Activated T-helper 2 cell treated with anti-CD3 and anti-CD28 coated beads, Interferon-gamma antibody, Interleukin-2, Interleukin-4, amounts not matched to agents 10 μg/mL and 5 μg/mL and 100 μg/mL, durations not matched to agents 14 hours and 24 hours and 36 hours (primary cell): Measurements from ENCODE around the gene ZNF133. TPM values are rescaled to one million over a fixed set of nuclear protein-coding genes. Genes with fewer than 3 reads are reported as not detected.
"Not testable (repeated sequence)": the region's sequence is repeated elsewhere in the genome, so short reads cannot be mapped to it uniquely, and the experiment has no call there.

Source experiments
- DNase-seq: peaks from one replicate; pipeline ENCODE4 v3.0.0; 2021; ENCODE audit warnings: low spot score
- H3K27ac Mint-ChIP-seq: one replicate; pipeline ENCODE4 v1.8.0; 2021; ENCODE audit warnings: mixed read lengths
- H3K27me3 Mint-ChIP-seq: one replicate; pipeline ENCODE4 v1.8.0; 2021; ENCODE audit warnings: low read depth, mixed read lengths
- H3K36me3 Mint-ChIP-seq: one replicate; pipeline ENCODE4 v1.8.0; 2021; ENCODE audit warnings: low read depth, mixed read lengths
- H3K4me1 Mint-ChIP-seq: one replicate; pipeline ENCODE4 v1.8.0; 2021; ENCODE audit warnings: low read depth, mixed read lengths
- H3K4me3 Mint-ChIP-seq: one replicate; pipeline ENCODE4 v1.8.0; 2021; ENCODE audit warnings: low read depth, mild to moderate bottlenecking, moderate library complexity, mixed read lengths
- H3K9me3 Mint-ChIP-seq: one replicate; pipeline ENCODE4 v1.8.0; 2021; ENCODE audit warnings: mixed read lengths
- intact Hi-C: fragments of 100-400 bp; cut with micrococcal nuclease; formaldehyde crosslinking; loops from one replicate; pipeline ENCODE4 v1.15.1; 2023
- total RNA-seq: library from RNA; stranded (reverse); gene quantifications from 2 replicates; pipeline ENCODE4 v1.2.3, GENCODE V29; 2022

The ZNF133 gene
- total RNA-seq, 1 donor from 2014 or later = 8.7 TPM

GRCh38 chr20:18265441-18265840, 22.9 kb upstream of the ZNF133 start:
- Mint-ChIP-seq H3K4me1 (no peaks in the 10 kb centered on the region), H3K36me3 (no peaks in the 10 kb centered on the region), H3K9me3 (no peaks in the 10 kb centered on the region), H3K27ac (no peak overlapping the region), H3K27me3 (peaks cover 7% of the 10 kb centered on the region), H3K4me3 (no peak overlapping the region)
- DNase-seq = no peak
- intact Hi-C loops = no loop called here

GRCh38 chr20:18266282-18266681, 22.0 kb upstream of the ZNF133 start:
- H3K4me1 Mint-ChIP-seq = no peaks in the 10 kb centered on the region
- peaks cover 11% of the 10 kb centered on the region for H3K27me3 Mint-ChIP-seq
- intact Hi-C loops = no loop called here
- no peak overlapping the region for H3K4me3 Mint-ChIP-seq
- H3K9me3 Mint-ChIP-seq = no peaks in the 10 kb centered on the region
- DNase-seq = no peak
- no peaks in the 10 kb centered on the region for H3K36me3 Mint-ChIP-seq
- no peak overlapping the region for H3K27ac Mint-ChIP-seq

- Mint-ChIP-seq H3K36me3 (no peaks in the 10 kb centered on the region), H3K4me1 (no peaks in the 10 kb centered on the region), H3K27me3 (peaks cover 14% of the 10 kb centered on the region), H3K9me3 (no peaks in the 10 kb centered on the region), H3K4me3 (no peak overlapping the region), H3K27ac (no peak overlapping the region)
- no peak for DNase-seq
- intact Hi-C loops = no loop called here
Observed at GRCh38 chr20:18267815-18268214, 20.5 kb upstream of the ZNF133 start.

GRCh38 chr20:18271160-18271559, 17.2 kb upstream of the ZNF133 start:
- no peak overlapping the region for H3K4me3 Mint-ChIP-seq
- no peaks in the 10 kb centered on the region for H3K36me3 Mint-ChIP-seq
- H3K27me3 Mint-ChIP-seq = peaks cover 24% of the 10 kb centered on the region
- no peaks in the 10 kb centered on the region for H3K4me1 Mint-ChIP-seq
- no peak for DNase-seq
- H3K27ac Mint-ChIP-seq = no peak overlapping the region
- intact Hi-C loops = no loop called here
- H3K9me3 Mint-ChIP-seq = no peaks in the 10 kb centered on the region

- peaks cover 26% of the 10 kb centered on the region for H3K27me3 Mint-ChIP-seq
- H3K27ac Mint-ChIP-seq = no peak overlapping the region
- no peaks in the 10 kb centered on the region for H3K9me3 Mint-ChIP-seq
- H3K36me3 Mint-ChIP-seq = no peaks in the 10 kb centered on the region
- H3K4me1 Mint-ChIP-seq = peaks cover 5% of the 10 kb centered on the region
- DNase-seq = no peak
- no peak overlapping the region for H3K4me3 Mint-ChIP-seq
- intact Hi-C loops = no loop called here
Observed at GRCh38 chr20:18272451-18272850, 15.9 kb upstream of the ZNF133 start.

- H3K4me3 Mint-ChIP-seq = no peak overlapping the region
- H3K27me3 Mint-ChIP-seq = peaks cover 28% of the 10 kb centered on the region
- intact Hi-C loops = no loop called here
- H3K9me3 Mint-ChIP-seq = no peaks in the 10 kb centered on the region
- DNase-seq = no peak
- H3K4me1 Mint-ChIP-seq = peaks cover 7% of the 10 kb centered on the region
- H3K27ac Mint-ChIP-seq = no peak overlapping the region
- no peaks in the 10 kb centered on the region for H3K36me3 Mint-ChIP-seq
Observed at GRCh38 chr20:18273738-18274137, 14.6 kb upstream of the ZNF133 start.

- DNase-seq, H3K4me3 Mint-ChIP-seq, H3K9me3 Mint-ChIP-seq, H3K4me1 Mint-ChIP-seq, H3K27ac Mint-ChIP-seq, H3K36me3 Mint-ChIP-seq: not testable (repeated sequence)
- peaks cover 39% of the 10 kb centered on the region for H3K27me3 Mint-ChIP-seq
- intact Hi-C loops = loop anchor here (2.0 kb wide), 2 partner anchors 283 to 771 kb away; no protein-coding TSS in a partner anchor
Observed at GRCh38 chr20:18275960-18276359, 12.4 kb upstream of the ZNF133 start.

- peaks cover 7% of the 10 kb centered on the region for H3K4me1 Mint-ChIP-seq
- no peaks in the 10 kb centered on the region for H3K9me3 Mint-ChIP-seq
- H3K4me3 Mint-ChIP-seq = no peak overlapping the region
- intact Hi-C loops = loop anchor here (2.0 kb wide), 2 partner anchors 284 to 772 kb away; no protein-coding TSS in a partner anchor
- no peaks in the 10 kb centered on the region for H3K36me3 Mint-ChIP-seq
- no peak overlapping the region for H3K27ac Mint-ChIP-seq
- peaks cover 38% of the 10 kb centered on the region for H3K27me3 Mint-ChIP-seq
- peak; percentile 57 for DNase-seq
Observed at GRCh38 chr20:18276821-18277220, 11.5 kb upstream of the ZNF133 start.

- Mint-ChIP-seq H3K4me3 (no peak overlapping the region), H3K36me3 (no peaks in the 10 kb centered on the region), H3K4me1 (peaks cover 7% of the 10 kb centered on the region), H3K27ac (no peak overlapping the region), H3K27me3 (peaks cover 41% of the 10 kb centered on the region), H3K9me3 (peaks cover 3% of the 10 kb centered on the region)
- DNase-seq = no peak
- intact Hi-C loops = no loop called here
Observed at GRCh38 chr20:18279242-18279641, 9.1 kb upstream of the ZNF133 start.

GRCh38 chr20:18284805-18285533, 3.4 kb upstream of the ZNF133 start:
- Mint-ChIP-seq H3K27ac (no peak overlapping the region), H3K36me3 (peaks cover under 1% of the 10 kb centered on the region), H3K27me3 (peaks cover 29% of the 10 kb centered on the region), H3K4me1 (peaks cover 10% of the 10 kb centered on the region), H3K4me3 (no peak overlapping the region), H3K9me3 (peaks cover 25% of the 10 kb centered on the region)
- intact Hi-C loops = loop anchor here (5.0 to 10.0 kb wide), 4 partner anchors 300 to 1713 kb away; partner anchors contain the start of genes DTD1, KIF16B and RRBP1
- no peak for DNase-seq

- peaks cover 23% of the 10 kb centered on the region for H3K36me3 Mint-ChIP-seq
- peaks cover 13% of the 10 kb centered on the region for H3K27me3 Mint-ChIP-seq
- intact Hi-C loops = loop anchor here (5.0 to 10.0 kb wide), 4 partner anchors 297 to 1715 kb away; partner anchors contain the start of genes DTD1, KIF16B and RRBP1
- peak overlapping the region; percentile 97 for H3K4me3 Mint-ChIP-seq
- peak overlapping the region; percentile 97 for H3K27ac Mint-ChIP-seq
- DNase-seq = no peak
- peaks cover 18% of the 10 kb centered on the region for H3K4me1 Mint-ChIP-seq
- H3K9me3 Mint-ChIP-seq = peaks cover 25% of the 10 kb centered on the region
Observed at GRCh38 chr20:18287546-18287914, 797 bp upstream of the ZNF133 start.

- Mint-ChIP-seq H3K4me3 (peak overlapping the region; percentile 97), H3K27me3 (peaks cover 6% of the 10 kb centered on the region), H3K9me3 (peaks cover 25% of the 10 kb centered on the region), H3K36me3 (peaks cover 26% of the 10 kb centered on the region), H3K27ac (peak overlapping the region; percentile 97), H3K4me1 (peaks cover 18% of the 10 kb centered on the region)
- intact Hi-C loops = loop anchor here (1.0 to 10.0 kb wide), 8 partner anchors 152 to 1717 kb away; partner anchors contain the start of genes DTD1, DZANK1, KAT14 and KIF16B
- DNase-seq = no peak
Observed at GRCh38 chr20:18288749-18289267, 481 bp downstream of the ZNF133 start.

GRCh38 chr20:18289306-18289705, 979 bp downstream of the ZNF133 start:
- H3K9me3 Mint-ChIP-seq = peaks cover 22% of the 10 kb centered on the region
- peaks cover 2% of the 10 kb centered on the region for H3K27me3 Mint-ChIP-seq
- intact Hi-C loops = loop anchor here (2.0 to 10.0 kb wide), 7 partner anchors 153 to 1717 kb away; partner anchors contain the start of genes DTD1, DZANK1, KAT14 and KIF16B
- H3K4me1 Mint-ChIP-seq = peaks cover 18% of the 10 kb centered on the region
- peaks cover 29% of the 10 kb centered on the region for H3K36me3 Mint-ChIP-seq
- no peak for DNase-seq
- H3K4me3 Mint-ChIP-seq = peak overlapping the region; percentile 97
- H3K27ac Mint-ChIP-seq = peak overlapping the region; percentile 97
